EL (cell line): Measurements from ENCODE around the gene C1orf94.

ENCODE experiments used
- DNase-seq: peaks from one replicate; pipeline ENCODE4 v3.0.0-alpha.2; 2016

The C1orf94 gene

GRCh38 chr1:34176830-34177603 lies at the start of gene C1orf94:
Gene C1orf94, plus strand, starts transcription at chr1:34176907. Its CDS starts 883 bp downstream, at chr1:34177790.
- no peak for DNase-seq

DNA sequence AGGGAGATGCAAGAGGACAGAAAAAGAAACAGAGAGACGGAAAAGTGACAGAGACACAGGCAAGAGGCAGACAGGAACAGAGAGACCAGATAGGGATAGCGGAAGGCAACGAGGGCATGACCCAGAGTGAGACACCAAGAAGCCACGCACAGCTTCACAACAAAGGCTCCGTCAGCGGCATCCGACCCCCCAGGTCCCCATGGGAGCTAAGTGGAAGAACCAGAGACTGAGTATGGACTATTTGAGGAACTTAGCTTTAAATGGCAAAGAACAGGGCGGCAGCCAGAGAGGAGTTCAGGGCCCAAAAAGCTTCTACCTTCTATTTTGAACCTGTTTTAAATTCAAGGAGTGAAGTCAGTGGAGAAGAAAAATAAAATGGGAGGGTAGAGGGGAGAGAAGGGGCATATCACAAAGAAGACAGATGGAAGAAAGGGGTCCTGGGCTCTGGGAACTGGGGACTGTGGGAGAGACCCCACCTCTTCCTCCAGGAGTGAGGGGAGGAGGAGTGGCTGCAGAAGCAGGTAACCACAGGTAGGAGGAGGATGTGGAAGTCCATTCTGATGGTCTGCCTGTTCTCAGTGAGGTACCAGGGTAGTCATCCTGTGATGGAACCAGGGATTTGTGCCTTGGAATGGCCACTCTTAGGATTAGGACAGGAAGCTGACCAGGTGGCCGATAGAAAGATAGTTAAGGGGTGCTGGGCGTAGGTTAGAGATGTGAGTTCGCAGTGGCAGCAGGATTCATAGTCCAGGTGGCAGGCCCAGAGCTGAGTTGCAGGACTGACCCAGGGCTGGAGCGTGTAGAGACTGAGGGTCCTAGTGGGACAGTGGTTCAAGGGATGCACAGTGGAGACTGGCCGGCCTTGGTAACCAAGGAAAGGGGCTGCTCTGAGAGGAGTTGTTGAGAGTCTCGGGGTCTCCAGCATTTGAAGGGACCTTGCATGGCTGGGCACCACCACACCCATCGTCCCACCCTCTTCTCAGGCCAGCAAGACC lies 49.4 kb upstream of the C1orf94 start:
- DNase-seq, result no peak

DNA sequence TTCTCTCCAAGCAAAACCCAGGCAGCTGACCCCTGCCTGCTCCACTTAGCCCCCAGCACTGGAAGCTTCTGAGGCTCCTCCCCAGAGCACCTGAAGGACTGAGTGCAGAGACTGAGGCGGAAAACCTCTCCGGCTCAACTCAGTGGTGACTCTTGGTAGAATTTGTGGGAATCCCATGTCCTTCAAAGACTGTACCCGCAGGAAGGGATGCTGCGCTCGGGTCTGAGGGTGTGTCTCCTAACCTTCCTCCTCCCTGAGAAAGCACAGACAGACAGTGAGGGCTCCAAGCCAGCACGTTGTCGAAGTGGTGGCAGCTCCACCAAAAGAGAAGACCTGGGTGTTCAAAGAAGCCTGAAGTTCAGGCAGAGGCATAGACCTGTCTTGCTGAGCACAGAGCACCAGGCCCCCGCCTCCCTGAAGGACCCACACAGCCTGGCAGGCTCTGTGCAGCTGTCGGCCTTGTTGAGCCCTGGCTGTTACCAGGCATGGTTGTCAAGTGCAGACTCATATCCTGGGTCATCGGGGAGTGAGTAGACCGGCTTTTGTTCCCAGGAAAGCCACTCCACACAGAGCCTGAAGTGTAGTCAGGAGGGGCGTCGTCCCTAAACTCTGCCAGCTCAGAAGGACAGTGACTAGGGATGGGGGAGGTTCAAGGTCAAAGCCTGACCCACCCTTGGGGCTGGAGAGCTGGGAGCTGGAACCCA lies 48.4 kb upstream of the C1orf94 start:
- DNase-seq, result no peak

- DNase-seq, result no peak
Observed at GRCh38 chr1:34129630-34130029, 47.1 kb upstream of the C1orf94 start.

DNA sequence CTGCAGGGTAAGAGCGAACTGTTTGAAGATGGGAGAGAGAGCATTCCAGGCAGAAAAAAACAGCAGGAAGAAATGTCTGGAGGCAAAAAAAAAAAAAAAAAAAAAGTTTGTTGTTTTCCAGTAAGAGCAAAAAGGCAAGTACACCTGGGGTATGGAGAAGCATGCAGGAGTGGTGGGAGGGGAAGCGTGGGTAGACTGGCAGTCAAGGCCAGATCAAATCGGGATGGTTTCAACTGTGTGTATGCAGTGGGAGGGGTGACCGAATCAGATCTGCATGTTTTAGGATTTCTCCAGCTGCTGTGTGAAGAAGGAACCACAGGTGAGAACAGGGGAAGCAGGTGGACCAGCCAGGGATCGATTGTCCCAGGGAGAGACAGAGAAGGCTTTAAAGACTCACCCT lies 46.4 kb upstream of the C1orf94 start:
- no peak for DNase-seq

DNA sequence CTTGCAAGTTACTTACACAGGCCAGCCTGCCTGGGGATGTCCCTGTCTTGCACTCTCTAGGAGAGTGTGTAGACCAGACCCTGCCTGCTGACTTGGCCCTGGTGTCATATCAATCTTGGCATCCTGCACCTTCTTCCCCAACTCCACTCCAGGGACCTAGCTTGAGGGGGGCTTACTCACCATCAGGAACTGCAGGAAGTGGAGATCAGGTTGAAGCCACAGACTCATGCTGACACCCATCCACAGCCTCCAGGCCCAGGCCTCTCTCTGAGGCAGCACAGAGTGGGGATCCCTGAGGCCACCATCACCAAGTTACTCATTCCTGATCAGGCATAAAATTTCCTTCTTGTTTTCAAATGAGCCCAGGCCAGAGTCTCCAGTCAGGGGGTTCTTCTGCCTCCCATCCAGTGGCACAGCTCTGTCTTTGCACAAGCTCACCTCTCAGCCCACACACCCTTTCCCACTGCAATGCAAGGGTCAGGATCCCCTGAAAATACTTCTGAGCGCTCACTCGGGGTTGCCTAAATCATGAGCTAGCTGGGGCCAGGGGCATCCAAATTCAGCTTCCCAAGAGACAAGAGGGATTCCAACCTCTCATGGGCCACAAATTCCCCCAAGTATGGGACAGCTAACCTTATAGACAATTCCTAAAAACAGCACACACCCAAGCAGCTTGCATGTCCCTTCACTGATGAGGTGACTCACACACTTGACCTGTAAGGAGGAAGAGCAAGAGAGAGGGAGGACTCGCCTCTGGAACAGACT lies 45.1 kb upstream of the C1orf94 start:
- no peak for DNase-seq

DNA sequence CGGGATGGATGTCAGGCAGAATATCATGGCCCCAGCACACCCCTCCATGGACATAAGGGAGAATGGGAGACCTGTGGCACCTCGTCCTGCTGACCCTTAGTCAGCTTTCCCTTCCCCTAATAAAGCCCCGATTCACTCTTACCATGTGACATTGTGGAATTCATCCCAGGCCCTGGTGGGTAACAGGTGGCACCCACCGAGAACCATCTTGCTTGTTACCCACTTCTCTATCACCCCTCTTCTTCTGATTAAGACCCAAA lies 44.6 kb upstream of the C1orf94 start:
- DNase-seq, result no peak

DNA sequence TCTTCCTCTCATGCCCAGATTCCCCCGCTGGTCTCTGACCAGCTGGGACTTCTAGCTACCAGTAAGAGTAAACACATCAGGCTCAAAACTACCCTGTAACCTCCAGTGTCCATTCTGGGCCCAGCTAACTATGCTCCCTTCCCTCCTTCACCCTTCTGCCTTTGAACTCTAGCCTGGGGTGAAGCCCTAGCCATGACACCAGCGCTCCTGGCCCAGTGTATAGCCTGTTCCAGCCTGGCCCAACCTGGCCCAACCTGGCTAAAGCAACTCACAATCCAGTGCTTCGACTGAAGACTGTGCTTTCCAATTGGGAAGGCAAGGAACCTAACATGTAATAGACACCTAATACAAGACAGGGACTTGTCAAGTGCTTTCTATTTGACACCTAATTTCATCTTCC lies 39.3 kb upstream of the C1orf94 start:
- DNase-seq, result no peak

DNA sequence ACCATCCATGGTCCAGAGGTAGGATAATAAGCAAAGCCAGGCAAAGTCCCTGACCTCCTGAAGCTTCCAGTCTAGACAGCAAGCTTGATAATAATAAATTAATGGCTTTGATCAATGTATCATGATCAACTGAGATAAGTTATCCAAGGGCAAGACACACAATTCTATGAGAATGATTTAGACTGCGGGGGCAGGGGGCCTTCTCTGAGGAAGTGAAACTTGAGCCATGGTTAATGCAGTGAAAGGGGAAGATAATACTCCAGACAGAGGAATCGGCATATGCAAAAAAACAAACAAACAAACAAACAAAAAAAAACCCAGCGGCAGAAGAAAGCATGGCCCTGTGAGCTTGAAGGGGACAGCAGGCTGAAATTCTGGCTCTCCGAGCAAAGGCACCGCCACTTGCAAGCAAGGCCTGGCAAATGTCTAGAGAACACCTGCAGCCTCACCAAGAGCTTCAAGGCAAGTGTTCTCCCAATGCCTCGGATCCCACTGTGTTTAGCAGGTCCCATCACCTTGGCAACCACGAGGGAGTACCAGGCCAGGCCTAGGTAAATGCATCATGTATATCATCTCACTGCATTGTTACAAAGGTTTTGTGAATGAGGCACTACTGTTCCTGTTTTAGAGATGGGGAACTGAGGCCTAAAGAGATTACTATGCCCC lies 36.6 kb upstream of the C1orf94 start:
- no peak for DNase-seq

DNA sequence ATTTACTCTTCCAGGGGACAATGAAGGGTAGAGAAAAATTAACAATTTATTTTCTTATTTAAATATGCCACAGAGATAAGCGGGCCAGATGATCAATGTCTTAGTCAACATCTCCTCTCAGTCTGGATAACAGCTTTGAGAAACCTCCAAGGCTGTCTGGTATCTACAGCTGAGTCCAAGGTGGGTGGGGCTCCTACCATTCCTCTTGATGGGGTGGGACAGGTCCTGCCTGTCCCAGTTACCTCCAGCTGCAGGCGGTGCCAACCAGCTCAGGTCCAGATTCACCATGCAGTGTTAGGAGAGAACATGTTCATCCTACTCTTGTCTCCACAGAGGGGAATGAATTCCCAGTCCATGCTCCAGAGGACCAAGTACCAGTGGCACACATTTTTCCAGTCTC lies 32.7 kb upstream of the C1orf94 start:
- no peak for DNase-seq

- DNase-seq, result no peak
Observed at GRCh38 chr1:34144766-34145165, 31.9 kb upstream of the C1orf94 start.

DNA sequence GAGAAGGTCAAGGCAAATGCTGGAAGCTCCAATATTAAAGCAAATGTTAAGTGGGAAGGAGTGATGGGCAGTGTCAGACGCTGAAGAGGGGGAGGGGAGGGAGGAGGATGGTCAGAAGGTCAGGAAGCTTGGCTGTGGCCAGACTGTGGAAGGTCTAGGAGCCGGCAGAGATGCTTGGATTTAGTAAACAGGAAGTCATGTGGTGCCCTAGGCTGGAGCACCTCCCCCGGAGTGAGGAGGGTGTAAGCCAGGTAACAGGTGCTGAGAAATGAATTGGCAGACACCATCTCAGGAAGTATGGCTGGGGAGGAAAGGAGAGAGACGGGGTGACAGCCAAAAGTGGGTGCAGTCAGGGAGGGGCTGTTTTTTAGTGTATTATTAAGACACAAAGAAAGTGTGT lies 29.4 kb upstream of the C1orf94 start:
- no peak for DNase-seq

- no peak for DNase-seq
Observed at GRCh38 chr1:34149501-34149900, 27.2 kb upstream of the C1orf94 start.

- DNase-seq, result no peak
Observed at GRCh38 chr1:34153246-34153645, 23.5 kb upstream of the C1orf94 start.

- DNase-seq, result no peak
Observed at GRCh38 chr1:34155860-34156259, 20.8 kb upstream of the C1orf94 start.

- DNase-seq, result no peak
Observed at GRCh38 chr1:34156739-34157138, 20.0 kb upstream of the C1orf94 start.

DNA sequence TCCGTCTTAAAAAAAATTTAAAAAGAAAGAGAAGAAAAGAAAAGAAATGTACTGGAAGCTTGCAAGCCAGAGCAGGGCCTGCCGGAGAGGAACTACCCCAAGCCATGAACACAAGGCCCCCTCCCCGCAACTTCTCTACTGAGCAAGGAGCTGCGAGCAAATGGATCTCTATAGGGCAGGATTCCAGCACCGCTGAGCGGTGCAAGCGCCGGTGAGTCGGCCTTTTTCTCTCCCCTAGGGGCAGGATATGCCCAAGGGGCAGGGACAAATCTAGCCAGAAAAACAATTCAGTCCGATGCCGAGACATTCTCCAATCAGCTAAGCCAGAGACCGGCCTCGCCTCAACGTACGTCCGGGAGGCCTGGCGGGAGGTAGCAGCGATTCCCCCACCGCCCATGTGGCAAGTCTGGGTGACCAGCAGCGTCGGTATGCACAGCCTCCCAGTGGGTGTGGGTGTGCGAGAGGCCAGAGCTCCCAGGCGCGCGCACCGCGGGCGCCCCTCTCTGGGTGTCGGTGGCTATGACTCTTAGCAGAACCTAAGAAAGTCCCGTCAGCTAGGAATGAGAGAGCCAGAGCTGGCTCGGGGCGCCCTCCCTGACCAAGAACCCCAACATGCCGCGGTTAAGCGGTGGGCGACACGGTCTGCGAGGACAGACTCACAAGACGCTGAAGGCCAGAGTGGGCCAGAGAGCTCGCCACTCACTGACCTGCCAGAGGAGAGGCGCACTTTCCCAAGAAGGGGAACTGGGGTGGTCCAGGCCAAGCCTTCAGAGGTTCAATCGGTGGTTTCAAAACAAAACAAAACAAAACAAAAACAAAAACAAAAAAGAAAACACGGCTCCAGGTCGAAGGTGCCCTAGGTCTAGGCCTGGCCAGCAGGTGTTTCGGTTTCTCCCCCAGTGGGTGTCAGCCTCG lies 13.6 kb upstream of the C1orf94 start:
- peak; percentile 76 for DNase-seq

DNA sequence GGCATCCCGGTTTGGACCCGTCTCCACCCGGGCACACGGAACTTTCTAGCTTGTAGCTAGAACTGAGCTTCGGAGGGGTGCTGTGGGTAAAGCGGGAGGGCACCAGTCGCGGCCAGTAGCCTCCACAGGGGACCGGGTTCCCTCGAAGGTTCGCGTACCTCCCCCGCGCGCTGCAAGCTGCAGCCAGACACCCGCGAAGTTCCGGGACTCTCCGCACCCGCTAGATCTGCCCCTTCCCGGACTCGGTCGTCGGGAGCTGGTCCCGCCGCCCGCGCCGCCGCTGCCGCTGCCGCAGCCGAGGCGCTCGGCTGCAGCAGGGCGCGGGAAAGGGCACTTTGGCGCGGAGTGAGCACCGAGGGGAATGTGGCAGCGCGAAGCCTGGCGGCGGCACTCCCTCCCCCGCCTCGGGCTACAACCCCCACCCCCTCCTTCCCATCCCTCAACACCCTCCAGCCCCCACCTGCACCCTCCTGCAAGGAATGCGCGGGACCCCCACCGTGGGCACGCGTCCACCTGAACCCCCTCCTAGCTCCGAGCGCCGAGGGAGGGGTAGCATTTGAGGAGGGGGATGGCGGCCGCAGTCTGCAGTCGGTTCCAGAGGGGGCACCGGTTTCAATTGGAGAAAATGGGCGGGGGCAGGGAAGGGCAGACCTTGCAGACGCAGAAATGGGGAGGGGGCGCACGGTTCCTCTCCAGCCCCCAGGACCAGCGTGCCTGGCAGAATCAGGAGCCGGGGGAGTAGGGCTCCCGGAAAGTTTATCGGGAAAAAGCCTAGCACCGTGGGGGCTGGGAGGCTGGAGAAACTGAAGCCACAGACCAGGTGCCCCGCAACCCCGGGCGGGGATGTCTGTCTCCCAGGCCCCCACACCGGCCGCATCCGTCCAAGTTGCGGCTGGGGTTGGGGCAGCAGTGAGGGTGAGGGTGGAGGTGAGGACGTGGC lies 12.6 kb upstream of the C1orf94 start:
- peak; percentile 1 for DNase-seq

- peak; percentile 14 for DNase-seq
Observed at GRCh38 chr1:34164771-34165391, 11.8 kb upstream of the C1orf94 start, which contains the start of gene CSMD2. Gene CSMD2, minus strand, starts transcription at chr1:34165230. Its CDS starts 133 bp downstream, at chr1:34165097.
